ENCODE data around the gene RALGAPA2.

Gene RALGAPA2

GRCh38 chr20:20410678-20411077, 301.8 kb downstream of the RALGAPA2 start:
- no peak for DNase-seq (ENCODE audit: low read depth in 1 of 2, low spot score in 1 of 2)

GRCh38 chr20:20409331-20409730, 303.1 kb downstream of the RALGAPA2 start:
- DNase-seq (ENCODE audit: low read depth in 1 of 2, low spot score in 1 of 2) = no peak

DNA sequence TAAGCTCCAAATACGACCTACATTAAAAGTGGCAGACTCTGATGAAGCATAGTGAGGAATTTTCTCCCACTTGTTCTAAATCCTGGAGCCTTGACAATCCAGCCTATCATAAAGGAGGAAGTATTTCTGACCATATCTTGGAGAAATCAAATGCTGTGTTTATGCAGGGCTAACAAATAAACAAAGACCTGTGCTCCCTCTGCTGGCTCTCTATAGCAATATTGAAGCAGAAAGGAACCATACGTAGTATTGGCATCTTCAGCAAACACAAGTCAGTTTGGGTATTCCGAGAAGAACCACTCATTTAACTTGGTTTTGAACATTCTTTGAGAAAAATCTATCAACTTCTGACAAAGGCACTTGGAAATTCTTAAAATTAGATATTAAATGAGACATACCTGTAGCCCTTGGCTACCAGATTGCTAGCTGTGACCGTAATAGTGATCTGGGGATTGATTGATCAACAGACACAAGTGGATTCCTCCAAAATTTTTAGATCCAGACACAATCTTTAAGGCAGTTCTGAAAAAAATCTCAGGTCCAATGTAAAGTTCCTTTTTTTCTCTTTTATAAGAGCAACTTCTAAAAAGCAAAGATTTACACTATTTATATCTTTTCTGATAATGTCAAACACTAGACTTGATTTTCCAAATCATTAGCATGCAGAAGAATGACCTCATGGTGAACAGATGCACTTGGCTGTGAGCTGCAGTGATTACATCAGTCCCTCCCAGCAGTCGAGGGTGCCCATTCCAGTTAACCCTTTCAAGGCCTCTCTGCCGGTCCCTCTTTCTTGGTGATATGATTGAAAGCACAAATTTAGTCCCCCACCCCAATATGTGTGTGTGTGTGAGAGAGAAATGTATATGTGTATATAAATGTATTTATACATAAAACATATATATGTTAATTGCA, 304.3 kb downstream of the RALGAPA2 start:
- DNase-seq (ENCODE audit: low read depth in 1 of 2, low spot score in 1 of 2) = no peak

DNA sequence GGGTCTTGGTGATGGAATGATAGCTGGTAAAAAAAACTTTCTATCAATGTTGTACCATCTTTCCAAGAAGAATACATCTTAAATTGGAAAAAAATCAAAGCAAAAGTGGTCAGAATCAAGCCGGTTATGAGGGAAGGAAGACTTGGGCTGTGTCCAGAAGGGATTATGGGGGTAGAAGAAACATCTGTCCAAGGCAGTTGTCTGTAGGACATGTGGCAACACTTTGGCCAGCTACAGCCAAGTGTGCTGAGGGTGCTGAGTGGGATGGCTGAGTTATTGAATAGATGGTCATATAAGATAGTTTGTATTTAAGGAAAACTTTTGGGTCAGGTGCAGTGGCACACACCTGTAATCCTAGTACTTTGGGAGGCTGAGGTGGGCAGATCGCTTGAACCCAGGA, 306.1 kb downstream of the RALGAPA2 start:
- no peak for DNase-seq (ENCODE audit: low read depth in 1 of 2, low spot score in 1 of 2)

DNA sequence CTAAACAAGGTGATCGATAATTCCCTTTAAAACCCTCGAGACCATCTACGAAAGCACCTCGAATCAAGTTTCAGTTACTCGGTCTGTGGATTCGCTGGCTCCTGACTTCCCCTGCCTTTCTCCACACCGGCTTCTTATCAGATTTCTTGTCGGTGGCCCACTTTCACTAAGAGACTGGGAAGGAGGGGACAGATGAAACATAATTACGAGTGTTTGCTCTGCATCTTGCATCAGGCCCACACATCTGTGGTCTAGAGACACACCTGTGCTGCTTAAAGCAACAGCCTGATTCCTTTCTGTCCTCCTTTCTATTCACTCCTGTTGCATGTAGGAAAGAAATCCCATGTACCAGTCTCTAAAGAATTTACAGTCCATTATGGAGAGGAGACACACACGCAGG, 306.8 kb downstream of the RALGAPA2 start:
- no peak for DNase-seq (ENCODE audit: low read depth in 1 of 2, low spot score in 1 of 2)

GRCh38 chr20:20404633-20405032, 307.8 kb downstream of the RALGAPA2 start:
- DNase-seq (ENCODE audit: low read depth in 1 of 2, low spot score in 1 of 2) = no peak

- no peak for DNase-seq (ENCODE audit: low read depth in 1 of 2, low spot score in 1 of 2)
These were observed 310.5 kb downstream of the RALGAPA2 start for GRCh38 chr20:20401991-20402390.

DNA sequence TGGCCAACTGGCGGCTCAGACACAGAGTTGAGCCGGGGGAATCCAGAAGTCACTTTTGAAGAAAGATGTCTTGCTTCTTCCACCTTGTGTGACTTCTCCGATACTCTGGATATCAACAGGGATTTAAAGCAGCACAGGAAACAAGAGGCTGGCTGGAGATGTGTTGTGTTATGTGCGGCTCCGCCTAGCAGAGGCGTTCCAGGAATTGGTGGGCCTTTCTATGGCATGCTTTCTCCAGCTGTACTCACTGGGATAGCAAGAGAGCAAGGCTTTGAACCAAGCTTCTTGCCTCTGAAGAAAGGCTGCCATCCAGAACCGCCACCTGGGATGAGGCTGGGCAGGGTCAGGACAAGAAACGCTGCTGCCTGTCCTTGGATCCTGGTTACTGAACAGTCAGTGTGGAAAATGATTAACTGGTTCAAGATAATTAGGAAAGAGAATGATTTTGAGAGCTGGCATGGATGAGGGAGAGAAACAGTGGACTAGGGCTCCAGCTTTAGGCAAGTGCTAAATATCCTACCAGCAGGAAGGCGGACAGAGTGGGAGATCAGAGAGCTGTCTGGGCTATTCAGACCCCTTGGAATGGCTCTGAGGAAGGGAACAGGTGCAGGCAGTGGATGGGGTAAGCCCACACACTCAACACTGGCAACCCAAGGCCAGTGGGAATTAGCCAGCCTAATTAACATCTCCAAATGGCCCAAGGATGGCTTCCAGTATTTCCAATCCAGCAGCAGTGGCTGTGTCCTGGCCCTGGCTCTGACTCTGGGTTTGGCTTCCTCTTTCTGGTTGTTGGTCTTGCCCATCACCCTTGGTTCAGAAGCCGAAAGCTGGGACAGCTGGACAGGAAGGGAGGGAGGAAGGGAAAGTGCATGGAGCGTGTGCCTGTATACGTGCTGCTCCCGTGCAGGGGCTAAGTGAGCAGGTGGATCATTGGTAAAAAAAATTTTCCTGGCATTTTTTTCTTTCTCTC, 312.6 kb downstream of the RALGAPA2 start:
- DNase-seq (ENCODE audit: low read depth in 1 of 2, low spot score in 1 of 2) = no peak

GRCh38 chr20:20398123-20398522, 314.3 kb downstream of the RALGAPA2 start:
- no peak for DNase-seq (ENCODE audit: low read depth in 1 of 2, low spot score in 1 of 2)

GRCh38 chr20:20396794-20397193, 315.6 kb downstream of the RALGAPA2 start:
- DNase-seq (ENCODE audit: low read depth in 1 of 2, low spot score in 1 of 2) = no peak

GRCh38 chr20:20395903-20396568, 316.4 kb downstream of the RALGAPA2 start:
- no peak for DNase-seq (ENCODE audit: low read depth in 1 of 2, low spot score in 1 of 2)

GRCh38 chr20:20395087-20395486, 317.4 kb downstream of the RALGAPA2 start:
- DNase-seq (ENCODE audit: low read depth in 1 of 2, low spot score in 1 of 2) = no peak

- DNase-seq (ENCODE audit: low read depth in 1 of 2, low spot score in 1 of 2) = no peak
These were observed 319.0 kb downstream of the RALGAPA2 start for GRCh38 chr20:20393207-20394120.

DNA sequence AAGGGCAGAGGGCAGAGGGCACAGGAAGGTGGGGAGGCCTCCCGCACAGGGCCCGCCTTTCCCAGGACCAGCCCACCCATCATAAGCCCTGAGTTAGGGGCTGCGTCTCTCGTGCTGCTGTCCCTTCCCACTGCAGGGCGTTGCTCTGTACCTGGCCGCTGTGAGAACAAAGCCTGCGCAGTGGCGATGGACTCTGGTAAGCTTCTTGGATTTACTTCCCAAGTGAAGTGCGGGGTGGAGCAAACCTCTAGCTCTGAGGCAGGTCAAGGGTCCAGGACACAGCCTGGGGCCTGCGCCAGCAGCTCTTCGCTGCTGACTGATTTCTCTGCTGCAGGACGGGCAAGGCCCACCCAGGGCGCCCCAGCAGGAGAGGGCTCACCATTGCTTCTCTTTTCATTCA, 320.7 kb downstream of the RALGAPA2 start:
- DNase-seq (ENCODE audit: low read depth in 1 of 2, low spot score in 1 of 2) = no peak

DNA sequence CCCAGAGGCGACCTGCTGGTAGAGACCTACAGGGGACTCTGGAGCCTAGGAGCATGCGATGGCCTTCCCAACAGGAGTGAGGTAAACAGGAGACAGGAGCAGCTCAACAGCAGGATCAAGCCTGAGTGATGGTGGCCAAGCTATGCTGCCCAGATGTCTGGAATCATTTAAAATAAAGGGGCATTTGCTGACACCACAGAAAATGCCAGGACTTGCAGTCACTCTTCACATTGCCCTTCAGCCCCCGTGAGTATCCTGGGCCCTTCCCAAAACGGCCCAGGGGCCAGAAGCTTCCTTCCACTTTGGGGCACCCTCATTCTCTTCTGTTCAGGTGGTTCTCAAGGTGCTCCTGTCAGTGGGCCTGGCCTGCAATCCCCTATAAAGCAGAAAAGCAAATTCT, 321.3 kb downstream of the RALGAPA2 start:
- DNase-seq (ENCODE audit: low read depth in 1 of 2, low spot score in 1 of 2) = no peak

GRCh38 chr20:20390393-20390792, 322.1 kb downstream of the RALGAPA2 start:
- DNase-seq (ENCODE audit: low read depth in 1 of 2, low spot score in 1 of 2) = no peak

GRCh38 chr20:20386192-20386591, 326.3 kb downstream of the RALGAPA2 start:
- no peak for DNase-seq (ENCODE audit: low read depth in 1 of 2, low spot score in 1 of 2)

GRCh38 chr20:20375862-20376261, 336.6 kb downstream of the RALGAPA2 start:
- no peak for DNase-seq (ENCODE audit: low read depth in 1 of 2, low spot score in 1 of 2)

- DNase-seq (ENCODE audit: low read depth in 1 of 2, low spot score in 1 of 2) = no peak
These were observed 339.3 kb downstream of the RALGAPA2 start for GRCh38 chr20:20373091-20373571.

DNA sequence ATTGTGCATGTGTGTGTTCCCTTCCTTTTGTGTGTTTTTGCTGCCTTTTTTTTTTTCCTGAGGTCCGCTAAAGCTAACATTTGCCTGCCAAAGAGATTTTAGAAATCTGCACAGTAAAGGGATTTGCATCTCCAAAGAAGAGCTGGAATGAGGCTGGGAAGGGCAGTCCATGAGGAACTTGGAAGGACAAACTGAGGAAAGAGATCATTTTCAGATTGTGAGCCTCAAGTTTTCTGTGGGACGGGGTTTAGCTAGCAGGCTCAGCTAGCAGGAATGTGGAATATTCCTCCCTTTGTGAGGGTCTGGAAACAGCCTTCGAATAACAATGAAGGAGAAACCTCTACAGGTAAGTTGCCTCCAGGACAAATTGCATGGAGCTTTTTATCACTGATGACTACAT, 340.8 kb downstream of the RALGAPA2 start:
- DNase-seq (ENCODE audit: low read depth in 1 of 2, low spot score in 1 of 2) = no peak
